Breast epithelium (tissue), 3 donors: ENCODE results near the gene RIOX2.

ENCODE experiments used
- POLR2A ChIP-seq: fragments of 450-650 bp; IDR thresholded peaks from one replicate; pipeline ENCODE4 v1.6.1; 2016; ENCODE audit warnings: antibody characterized with exemption, mild to moderate bottlenecking, moderate library complexity
- TF ChIP-seq, protein P1 (sequence below), 3 donors: fragments of 450-650 bp; IDR thresholded peaks; one replicate each; pipeline ENCODE4 v1.5.1; 2016 to 2017; ENCODE audit warnings: antibody characterized with exemption in 3 of 3, mild to moderate bottlenecking in 3 of 3, moderate library complexity in 3 of 3

DNA sequence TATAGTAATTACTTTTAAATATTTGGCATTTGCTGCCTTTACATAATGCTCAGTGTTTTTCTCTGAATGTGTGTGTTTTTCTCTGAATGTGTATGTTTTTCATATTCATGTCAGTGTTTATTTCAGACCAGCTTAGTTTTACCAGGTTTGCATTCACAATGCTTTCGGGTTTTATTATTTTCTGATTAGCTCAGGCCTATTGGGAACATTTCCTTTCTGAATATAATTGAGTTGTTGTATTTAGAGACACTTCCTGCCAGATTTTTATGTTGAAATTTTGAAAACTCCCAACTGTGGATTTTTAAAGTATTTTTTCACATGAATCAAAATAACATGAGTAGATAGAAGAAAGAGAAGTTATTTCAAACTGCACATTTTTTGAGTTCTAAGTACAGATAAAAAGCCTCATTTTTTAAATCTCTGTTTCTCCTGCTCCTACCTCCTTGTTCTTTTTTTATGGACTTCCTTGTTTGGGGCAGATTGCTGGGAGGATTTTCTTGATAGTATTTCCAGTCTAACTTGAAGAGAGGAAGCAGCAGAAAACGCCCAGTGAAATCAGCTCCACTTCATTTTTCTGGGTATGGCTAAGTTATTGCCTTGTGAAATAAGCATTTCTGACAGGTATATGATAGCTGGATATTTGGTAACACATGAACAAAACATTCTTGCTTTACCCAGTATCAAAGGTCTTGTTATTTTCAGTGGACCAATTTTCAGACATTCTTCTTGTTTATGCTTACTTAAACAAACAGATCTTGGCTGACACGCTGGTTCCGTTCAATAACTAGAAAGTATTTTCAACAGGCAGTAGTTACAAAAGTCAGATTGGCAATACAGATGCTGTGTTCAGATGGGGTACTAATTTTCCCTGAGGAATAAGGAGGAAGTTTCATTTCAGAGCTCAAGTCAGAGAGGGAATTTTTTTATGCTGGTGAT, 70.7 kb downstream of the RIOX2 start:
- TF ChIP-seq POLR2A, result no peak
- TF ChIP-seq, protein P1, sequence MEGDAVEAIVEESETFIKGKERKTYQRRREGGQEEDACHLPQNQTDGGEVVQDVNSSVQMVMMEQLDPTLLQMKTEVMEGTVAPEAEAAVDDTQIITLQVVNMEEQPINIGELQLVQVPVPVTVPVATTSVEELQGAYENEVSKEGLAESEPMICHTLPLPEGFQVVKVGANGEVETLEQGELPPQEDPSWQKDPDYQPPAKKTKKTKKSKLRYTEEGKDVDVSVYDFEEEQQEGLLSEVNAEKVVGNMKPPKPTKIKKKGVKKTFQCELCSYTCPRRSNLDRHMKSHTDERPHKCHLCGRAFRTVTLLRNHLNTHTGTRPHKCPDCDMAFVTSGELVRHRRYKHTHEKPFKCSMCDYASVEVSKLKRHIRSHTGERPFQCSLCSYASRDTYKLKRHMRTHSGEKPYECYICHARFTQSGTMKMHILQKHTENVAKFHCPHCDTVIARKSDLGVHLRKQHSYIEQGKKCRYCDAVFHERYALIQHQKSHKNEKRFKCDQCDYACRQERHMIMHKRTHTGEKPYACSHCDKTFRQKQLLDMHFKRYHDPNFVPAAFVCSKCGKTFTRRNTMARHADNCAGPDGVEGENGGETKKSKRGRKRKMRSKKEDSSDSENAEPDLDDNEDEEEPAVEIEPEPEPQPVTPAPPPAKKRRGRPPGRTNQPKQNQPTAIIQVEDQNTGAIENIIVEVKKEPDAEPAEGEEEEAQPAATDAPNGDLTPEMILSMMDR (IDR thresholded peaks at IDR 0.05), result no peak
